ENCODE measurements around the gene IL12RB1.

DNA sequence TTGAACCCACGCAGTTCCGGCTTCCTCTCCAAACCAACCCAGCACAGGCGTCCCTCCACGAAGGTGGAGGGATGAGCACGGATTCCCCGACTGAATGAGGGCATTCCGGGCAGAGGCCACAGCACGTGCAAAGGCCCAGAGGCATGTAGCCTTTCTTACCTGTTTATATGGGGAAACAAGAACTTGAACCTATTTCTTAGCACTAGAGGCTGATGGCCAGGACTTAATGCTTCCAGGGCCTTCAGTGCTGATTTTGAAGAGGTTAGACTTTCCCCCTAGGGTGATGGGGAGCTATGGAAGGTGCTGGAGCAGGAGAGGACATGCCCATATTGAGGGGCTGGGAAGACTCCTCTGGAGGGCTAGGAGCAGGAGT is 12.9 kb upstream of the IL12RB1 start:
- TF ChIP-seq, protein P1, sequence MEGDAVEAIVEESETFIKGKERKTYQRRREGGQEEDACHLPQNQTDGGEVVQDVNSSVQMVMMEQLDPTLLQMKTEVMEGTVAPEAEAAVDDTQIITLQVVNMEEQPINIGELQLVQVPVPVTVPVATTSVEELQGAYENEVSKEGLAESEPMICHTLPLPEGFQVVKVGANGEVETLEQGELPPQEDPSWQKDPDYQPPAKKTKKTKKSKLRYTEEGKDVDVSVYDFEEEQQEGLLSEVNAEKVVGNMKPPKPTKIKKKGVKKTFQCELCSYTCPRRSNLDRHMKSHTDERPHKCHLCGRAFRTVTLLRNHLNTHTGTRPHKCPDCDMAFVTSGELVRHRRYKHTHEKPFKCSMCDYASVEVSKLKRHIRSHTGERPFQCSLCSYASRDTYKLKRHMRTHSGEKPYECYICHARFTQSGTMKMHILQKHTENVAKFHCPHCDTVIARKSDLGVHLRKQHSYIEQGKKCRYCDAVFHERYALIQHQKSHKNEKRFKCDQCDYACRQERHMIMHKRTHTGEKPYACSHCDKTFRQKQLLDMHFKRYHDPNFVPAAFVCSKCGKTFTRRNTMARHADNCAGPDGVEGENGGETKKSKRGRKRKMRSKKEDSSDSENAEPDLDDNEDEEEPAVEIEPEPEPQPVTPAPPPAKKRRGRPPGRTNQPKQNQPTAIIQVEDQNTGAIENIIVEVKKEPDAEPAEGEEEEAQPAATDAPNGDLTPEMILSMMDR (IDR thresholded peaks at IDR 0.05; ENCODE audit: low read depth, low read length) = no peak
- no peak for TF ChIP-seq POLR2A (IDR thresholded peaks at IDR 0.05; ENCODE audit: extremely low read depth, insufficient read length)
- TF ChIP-seq, protein P2, sequence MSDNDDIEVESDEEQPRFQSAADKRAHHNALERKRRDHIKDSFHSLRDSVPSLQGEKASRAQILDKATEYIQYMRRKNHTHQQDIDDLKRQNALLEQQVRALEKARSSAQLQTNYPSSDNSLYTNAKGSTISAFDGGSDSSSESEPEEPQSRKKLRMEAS (IDR thresholded peaks at IDR 0.05; ENCODE audit: low read depth, low read length) = no peak

All from NB4 (cell line).